CD1c-positive myeloid dendritic cell (primary cell): ENCODE data around the gene MVK.

Experiments
- DNase-seq: peaks from one replicate; pipeline ENCODE4 v3.0.0-alpha.2; 2016; ENCODE audit errors: extremely low spot score

MVK gene

GRCh38 chr12:109573029-109573913 lies at the start of gene MVK, which contains the start of gene MMAB:
TSS of gene MVK (plus strand) at chr12:109573794. CDS start at chr12:109574823, 1,029 bp downstream.
TSS of gene MMAB (minus strand) at chr12:109573504. CDS start at chr12:109573480, 24 bp downstream.
- DNase-seq = peak; percentile 99

- DNase-seq = no peak
Measured at GRCh38 chr12:109524466-109525278, 48.9 kb upstream of the MVK start.

GRCh38 chr12:109525279-109525585 lies 48.4 kb upstream of the MVK start:
- DNase-seq = no peak

- DNase-seq = no peak
Measured at GRCh38 chr12:109527489-109528123, 46.0 kb upstream of the MVK start.

GRCh38 chr12:109529691-109530640 lies 43.6 kb upstream of the MVK start:
- no peak for DNase-seq

GRCh38 chr12:109531411-109531810 lies 42.2 kb upstream of the MVK start:
- no peak for DNase-seq

GRCh38 chr12:109532721-109533486 lies 40.7 kb upstream of the MVK start:
- no peak for DNase-seq

DNA sequence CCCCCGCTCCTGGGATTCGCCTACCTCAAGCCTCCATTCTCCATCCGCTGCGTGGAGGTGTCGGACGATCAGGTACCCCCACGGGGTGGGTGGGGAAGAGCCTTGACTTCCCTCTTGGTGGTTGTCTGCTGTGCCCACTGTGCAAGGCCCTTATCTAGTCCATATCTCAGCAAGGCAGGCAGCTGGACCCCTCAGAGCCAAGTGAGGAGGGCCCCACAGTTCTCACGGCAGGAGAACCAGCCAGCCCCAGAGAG lies 40.2 kb upstream of the MVK start:
- no peak for DNase-seq

DNA sequence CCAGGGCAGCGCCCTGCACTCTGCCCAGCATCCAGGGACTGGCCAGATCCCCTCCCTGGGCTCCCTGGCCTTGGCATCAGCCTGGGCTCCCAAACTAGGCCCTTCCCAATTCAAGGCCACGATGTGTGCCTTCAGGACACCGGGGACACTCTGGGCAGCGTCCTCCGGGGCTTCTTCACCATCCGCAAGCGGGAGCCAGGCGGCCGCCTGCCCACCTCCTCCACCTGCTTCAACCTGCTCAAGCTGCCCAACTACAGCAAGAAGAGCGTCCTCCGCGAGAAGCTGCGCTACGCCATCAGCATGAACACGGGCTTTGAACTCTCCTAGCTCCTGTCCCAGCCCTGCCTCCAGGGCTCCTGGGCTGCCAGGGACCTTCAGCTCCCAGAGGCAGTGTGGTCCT lies 39.1 kb upstream of the MVK start:
- no peak for DNase-seq

DNA sequence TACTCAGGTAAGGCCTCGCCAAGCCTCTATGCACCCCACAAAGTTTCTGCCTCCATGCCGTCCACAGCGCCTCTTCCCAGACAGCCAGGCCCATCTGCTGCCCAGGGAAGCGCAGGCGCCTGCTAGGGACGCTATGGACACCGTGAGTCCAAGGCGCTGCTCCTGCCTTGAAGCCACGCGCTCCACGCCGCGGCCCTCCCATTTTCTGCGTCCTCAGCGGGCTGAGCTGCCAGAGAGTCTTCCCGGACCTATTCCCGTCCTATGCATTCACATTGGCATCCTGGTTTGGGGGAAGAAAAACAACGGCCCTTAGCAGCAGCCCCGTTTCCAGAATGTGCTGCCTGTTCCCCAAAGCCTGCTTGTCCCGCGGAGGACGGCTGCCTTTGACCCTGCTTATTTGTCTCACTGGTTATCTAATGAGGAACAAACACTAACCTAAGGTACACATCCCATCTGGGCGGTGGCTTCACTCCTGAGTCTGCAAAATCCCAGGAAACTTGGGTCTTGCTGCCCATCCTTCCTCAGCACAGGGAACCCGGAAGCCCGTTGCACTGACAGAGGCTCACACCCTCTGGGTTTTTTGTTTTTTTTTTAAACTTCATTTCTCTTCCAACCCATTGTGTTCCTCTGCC lies 38.2 kb upstream of the MVK start:
- no peak for DNase-seq

DNA sequence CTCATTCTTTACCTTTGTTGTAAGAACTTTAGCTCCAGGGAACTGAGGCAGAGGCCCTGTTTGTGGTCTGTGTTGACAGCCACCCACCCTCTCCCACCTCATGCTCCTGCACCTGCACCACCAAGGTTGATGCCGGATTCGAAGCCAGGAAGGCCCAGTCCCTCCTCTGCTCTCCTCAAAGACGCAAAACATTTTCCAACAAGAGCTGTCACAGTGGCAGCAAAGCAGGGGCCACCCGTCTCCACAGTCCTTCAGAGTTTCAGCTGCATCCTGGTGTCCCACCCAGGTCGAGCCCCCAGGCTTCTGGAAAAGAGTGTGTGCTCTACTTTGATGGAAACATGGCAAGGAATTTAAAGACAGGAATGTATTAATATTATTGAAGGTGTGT lies 37.7 kb upstream of the MVK start:
- no peak for DNase-seq

DNA sequence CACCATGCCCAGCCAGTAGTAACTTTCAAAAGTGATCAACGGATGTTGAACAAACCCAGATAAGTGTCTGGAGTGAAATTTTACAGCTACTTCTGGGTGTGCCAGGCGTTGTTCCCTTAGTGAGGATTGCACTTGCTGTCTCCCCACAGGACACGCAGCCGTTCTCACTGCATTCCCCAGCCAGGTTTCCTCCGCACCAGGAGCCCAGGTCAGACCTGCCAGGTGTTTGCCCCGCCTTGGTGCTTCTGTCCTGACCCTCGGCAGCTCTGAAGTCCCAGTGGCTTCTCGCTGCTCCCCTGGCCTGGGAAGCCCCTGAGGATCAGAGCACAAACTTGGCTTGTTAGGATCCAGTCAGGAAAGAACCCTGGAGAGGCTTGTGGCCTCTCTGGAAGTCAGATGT lies 36.5 kb upstream of the MVK start:
- DNase-seq = no peak

GRCh38 chr12:109538191-109538863 lies 35.3 kb upstream of the MVK start:
- no peak for DNase-seq

DNA sequence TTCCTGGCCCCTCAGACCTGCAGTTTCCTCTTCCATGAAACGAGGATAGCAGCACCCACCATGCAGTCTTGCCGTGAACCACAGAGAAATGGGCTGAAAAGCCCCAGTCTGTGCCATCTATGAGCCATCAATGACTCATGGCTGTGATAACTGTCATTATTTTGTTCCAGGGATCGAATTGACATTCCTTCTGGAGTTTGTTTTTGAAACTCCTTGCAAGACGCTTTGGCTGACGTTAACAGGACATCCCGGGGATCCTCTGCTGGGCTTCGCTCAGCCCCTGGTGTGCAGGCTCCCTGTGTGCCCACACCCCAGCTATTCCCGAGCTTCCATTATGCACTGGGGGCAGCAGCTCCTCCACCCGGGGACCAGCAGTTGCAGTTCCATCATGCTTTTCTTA lies 34.1 kb upstream of the MVK start:
- DNase-seq = no peak

DNA sequence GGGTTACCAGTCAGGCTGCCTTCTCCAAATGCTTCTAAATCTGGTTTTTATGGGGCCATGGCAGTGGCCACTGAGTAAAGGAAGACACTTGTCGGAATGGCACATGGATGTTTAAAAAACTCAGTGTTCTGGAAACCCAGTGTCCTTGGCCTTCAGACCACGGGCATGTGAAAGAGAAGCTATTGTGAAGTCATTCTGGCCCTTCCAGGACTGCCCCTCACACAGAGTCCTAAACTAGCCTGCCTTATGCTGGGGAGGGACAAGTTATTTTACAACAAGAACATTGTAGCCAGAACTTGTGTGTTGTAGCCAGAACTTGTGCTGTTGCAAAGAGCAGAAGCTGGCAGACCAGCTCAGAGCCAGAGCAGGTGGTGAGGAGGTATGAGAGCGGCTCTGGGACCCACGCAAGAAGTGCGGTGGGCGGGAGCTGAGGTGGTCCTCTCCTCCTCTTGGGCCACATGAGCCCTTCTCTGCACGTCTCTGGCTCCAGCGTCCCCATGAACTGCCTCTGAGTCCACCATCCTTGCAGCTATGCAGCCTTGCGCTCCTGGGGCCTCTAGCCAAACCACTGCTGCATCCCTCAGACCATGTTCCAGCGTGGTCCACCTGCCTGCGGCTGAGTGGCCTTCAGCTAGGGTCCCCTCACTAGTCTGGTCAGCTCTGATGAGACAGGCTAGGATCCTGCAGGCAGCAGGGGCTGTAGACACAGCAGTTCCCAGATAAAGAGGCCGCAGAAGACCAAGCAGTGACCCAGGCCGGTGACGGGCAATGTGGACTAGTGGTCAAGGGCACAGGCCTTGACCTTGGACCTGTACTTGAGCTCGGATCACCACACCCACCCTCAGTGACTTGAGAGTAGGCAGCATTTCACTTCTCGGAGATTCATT lies 32.8 kb upstream of the MVK start:
- no peak for DNase-seq

- DNase-seq = no peak
Measured at GRCh38 chr12:109541413-109541726, 32.2 kb upstream of the MVK start.

DNA sequence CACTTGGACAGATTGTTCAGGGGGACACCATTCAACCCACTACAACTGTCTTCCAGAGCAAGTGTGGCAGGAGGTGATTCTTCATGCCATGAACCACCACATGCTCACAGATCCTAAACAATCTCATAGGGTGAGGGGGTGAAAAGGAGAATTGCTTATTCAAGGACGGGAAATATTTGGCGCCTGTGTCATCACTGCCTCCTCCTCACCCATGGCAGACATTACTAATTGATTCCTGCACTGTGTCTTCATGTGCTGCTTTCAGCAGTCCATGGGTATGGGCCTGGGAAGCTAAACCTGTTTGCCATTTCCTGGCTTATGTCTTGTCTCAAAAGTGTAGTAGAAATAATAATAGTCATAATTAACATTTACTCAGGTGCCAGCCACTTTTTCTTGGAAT lies 31.6 kb upstream of the MVK start:
- DNase-seq = no peak

DNA sequence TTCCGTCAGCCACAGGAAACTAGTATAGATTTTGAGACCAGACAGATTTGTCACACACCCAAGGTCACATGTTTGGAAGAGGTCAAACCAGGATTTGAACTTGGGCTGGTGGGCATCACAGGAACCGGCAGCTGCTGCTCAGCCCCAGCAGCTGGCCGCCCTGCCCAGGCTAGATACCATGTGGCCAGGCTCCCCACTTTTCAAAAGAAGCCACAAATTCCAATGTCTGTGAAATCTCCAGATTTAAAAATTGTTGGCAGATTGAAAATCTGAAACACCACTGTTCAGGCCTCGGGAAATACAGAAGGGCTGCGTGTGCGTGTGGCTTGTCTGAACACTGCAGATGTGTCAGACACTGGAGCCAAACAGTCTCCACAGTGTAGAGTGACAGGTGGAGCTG lies 30.7 kb upstream of the MVK start:
- DNase-seq = no peak

DNA sequence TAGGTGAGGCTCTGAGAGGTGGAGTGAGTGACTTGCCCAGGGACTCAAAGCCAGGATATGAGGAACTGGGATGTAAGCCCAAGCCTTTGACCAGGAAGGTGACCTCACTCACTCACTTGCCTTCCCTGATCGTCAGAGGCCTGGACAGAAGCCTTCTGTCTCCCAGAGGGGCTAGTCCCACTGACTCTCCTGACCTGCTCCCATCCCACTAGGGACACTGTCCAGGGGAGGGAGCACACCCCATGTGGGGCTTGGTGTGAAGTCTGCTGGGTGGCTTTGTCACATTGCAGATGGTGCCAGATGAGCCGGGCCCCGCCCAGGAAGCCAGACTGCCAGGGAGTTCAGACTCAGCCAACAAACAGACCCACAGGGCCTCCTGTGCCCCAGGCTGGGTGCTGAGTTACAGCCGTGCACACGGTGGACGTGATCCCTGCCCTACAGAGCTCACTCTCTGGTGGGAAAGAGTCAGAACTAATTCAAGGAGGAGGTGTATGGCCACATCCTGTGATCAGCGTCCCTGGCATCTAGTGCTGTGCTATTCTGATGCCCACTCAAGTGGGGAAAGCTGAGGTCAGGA lies 28.6 kb upstream of the MVK start:
- no peak for DNase-seq
